Naive thymus-derived CD4-positive, alpha-beta T cell (primary cell): ENCODE results near the gene IMP3. TPM values are rescaled to one million over a fixed set of nuclear protein-coding genes. Genes with fewer than 3 reads are reported as not detected.

Source experiments
- ATAC-seq: fragments of 150-1000 bp; cut with Tn5 transposase; 2 replicates; pipeline ENCODE4 v1.10.0; 2021; ENCODE audit warnings: mild to moderate bottlenecking, moderate library complexity
- CTCF ChIA-PET: fragments of 350-600 bp; sonication (Branson Sonifier 250); formaldehyde crosslinking; loops from one replicate; lab custom pipeline; 2021; ENCODE audit warnings: antibody characterized with exemption; lab: Charles Lee
- POLR2A ChIA-PET: fragments of 350-600 bp; sonication (Branson Sonifier 250); formaldehyde crosslinking; loops from one replicate; lab custom pipeline; 2021; ENCODE audit warnings: antibody characterized with exemption, inconsistent platforms; lab: Charles Lee
- DNase-seq, 9 donors: peaks; one replicate each; pipeline versions ENCODE4 v3.0.0 to v3.0.0-alpha.2; 2020 to 2022; ENCODE audit warnings: mixed read lengths in 1 of 9
- H3K27ac ChIP-seq: one replicate; pipeline ENCODE4 v1.7.0; 2013; ENCODE audit warnings: mild to moderate bottlenecking, low read depth, low read length, moderate library complexity
- H3K27me3 ChIP-seq, 2 donors: one replicate each; pipeline ENCODE4 v1.7.0; 2013; ENCODE audit warnings: low read length in 2 of 2, mild to moderate bottlenecking in 2 of 2, moderate library complexity in 2 of 2; ENCODE audit not compliant: control insufficient read depth in 2 of 2, insufficient read depth in 2 of 2
- H3K36me3 ChIP-seq, 3 experiments: 1 replicate in 2 of 3; 2 replicates in 1 of 3; pipeline ENCODE4 v1.7.0; 2013; ENCODE audit warnings: low read length in 3 of 3, mild to moderate bottlenecking in 3 of 3, moderate library complexity in 1 of 3; ENCODE audit not compliant: insufficient read depth in 3 of 3, control insufficient read depth in 2 of 3
- H3K4me1 ChIP-seq, 2 donors: one replicate each; pipeline ENCODE4 v1.7.0; 2013; ENCODE audit warnings: low read length in 2 of 2, mild to moderate bottlenecking in 2 of 2, moderate library complexity in 1 of 2; ENCODE audit not compliant: control insufficient read depth in 2 of 2, insufficient read depth in 2 of 2
- H3K4me3 ChIP-seq: 2 replicates; pipeline ENCODE4 v1.7.0; 2013; ENCODE audit warnings: mild to moderate bottlenecking, low read length
- H3K9me3 ChIP-seq, 3 experiments: 1 replicate in 2 of 3; 2 replicates in 1 of 3; pipeline ENCODE4 v1.7.0; 2013; ENCODE audit warnings: low read length in 3 of 3; ENCODE audit not compliant: control insufficient read depth in 2 of 3
- H3K27ac Mint-ChIP-seq, 9 donors: one replicate each; pipeline ENCODE4 v1.8.0; 2020 to 2022; ENCODE audit warnings: mixed read lengths in 9 of 9, mild to moderate bottlenecking in 8 of 9, moderate library complexity in 5 of 9, inconsistent platforms in 2 of 9
- H3K27me3 Mint-ChIP-seq, 5 donors: one replicate each; pipeline ENCODE4 v1.8.0; 2021 to 2022; ENCODE audit warnings: mixed read lengths in 5 of 5, mild to moderate bottlenecking in 1 of 5
- H3K36me3 Mint-ChIP-seq, 5 donors: one replicate each; pipeline ENCODE4 v1.8.0; 2020 to 2022; ENCODE audit warnings: mixed read lengths in 5 of 5, mild to moderate bottlenecking in 3 of 5, inconsistent platforms in 1 of 5
- H3K4me1 Mint-ChIP-seq, 7 donors: one replicate each; pipeline ENCODE4 v1.8.0; 2020 to 2022; ENCODE audit warnings: mixed read lengths in 7 of 7, mild to moderate bottlenecking in 3 of 7, inconsistent platforms in 1 of 7
- H3K4me3 Mint-ChIP-seq, 10 donors: one replicate each; pipeline ENCODE4 v1.8.0; 2020 to 2022; ENCODE audit warnings: mild to moderate bottlenecking in 10 of 10, mixed read lengths in 10 of 10, moderate library complexity in 6 of 10, inconsistent platforms in 2 of 10
- H3K9me3 Mint-ChIP-seq, 11 donors: one replicate each; pipeline ENCODE4 v1.8.0; 2020 to 2022; ENCODE audit warnings: mixed read lengths in 11 of 11, mild to moderate bottlenecking in 4 of 11, inconsistent platforms in 1 of 11, moderate library complexity in 1 of 11
- intact Hi-C, 2 donors: fragments of 100-400 bp; cut with micrococcal nuclease; formaldehyde crosslinking; loops; one replicate each; pipeline ENCODE4 v1.15.1; 2023
- polyA plus RNA-seq, 2 donors: library from polyadenylated mRNA; unstranded; fragments of 300-500 nt; fragmentation: Illumina TruSeq; gene quantifications; one replicate each; pipeline ENCODE4 v1.2.3, GENCODE V29; 2021
- total RNA-seq, 6 experiments: library from RNA in 5 of 6; stranded (reverse) in 5 of 6; gene quantifications; 1 replicate in 5 of 6; 2 replicates in 1 of 6; pipeline ENCODE4 v1.2.3 and lab custom pipeline; 2021 to 2026

Gene IMP3
- total and polyA plus RNA-seq, 7 experiments from 2014 or later = 32.3 to 325 (median 97.6) TPM

GRCh38 chr15:75672646-75673425, 32.8 kb upstream of the IMP3 start:
- no peak overlapping the region for H3K27ac ChIP-seq
- Mint-ChIP-seq H3K36me3 (no peaks in the 10 kb centered on the region), H3K4me3 (no peak overlapping the region), H3K27ac (no peak overlapping the region), H3K9me3 (no peaks in the 10 kb centered on the region), H3K27me3 (no peaks in the 10 kb centered on the region), H3K4me1 (no peaks in the 10 kb centered on the region)
- no peaks in the 10 kb centered on the region for H3K27me3 ChIP-seq
- ChIA-PET POLR2A (no interaction called here), CTCF (no interaction called here)
- no peak for DNase-seq
- H3K36me3 ChIP-seq = no peaks in the 10 kb centered on the region
- no peak for ATAC-seq
- H3K4me3 ChIP-seq = no peak overlapping the region
- intact Hi-C loops = no loop called here
- H3K4me1 ChIP-seq = no peaks in the 10 kb centered on the region
- H3K9me3 ChIP-seq = no peaks in the 10 kb centered on the region

GRCh38 chr15:75671730-75672602, 31.9 kb upstream of the IMP3 start:
- ATAC-seq (no peak), DNase-seq (no peak)
- Histone ChIP-seq H3K4me1 (no peaks in the 10 kb centered on the region), H3K4me3 (no peak overlapping the region), H3K27me3 (no peaks in the 10 kb centered on the region), H3K36me3 (no peaks in the 10 kb centered on the region), H3K9me3 (no peaks in the 10 kb centered on the region), H3K27ac (no peak overlapping the region)
- H3K4me3 Mint-ChIP-seq = no peak overlapping the region
- H3K36me3 Mint-ChIP-seq = no peaks in the 10 kb centered on the region
- CTCF ChIA-PET = interaction anchor here (1.1 kb wide), 1 partner anchor 10 kb away, joined by 3 read pairs; no protein-coding TSS in a partner anchor
- intact Hi-C loops = no loop called here
- H3K27me3 Mint-ChIP-seq = no peaks in the 10 kb centered on the region
- POLR2A ChIA-PET = no interaction called here
- H3K4me1 Mint-ChIP-seq = no peaks in the 10 kb centered on the region
- no peaks in the 10 kb centered on the region for H3K9me3 Mint-ChIP-seq
- no peak overlapping the region for H3K27ac Mint-ChIP-seq

GRCh38 chr15:75669879-75670212, 29.8 kb upstream of the IMP3 start:
- Histone ChIP-seq H3K36me3 (no peaks in the 10 kb centered on the region), H3K27me3 (no peaks in the 10 kb centered on the region), H3K27ac (no peak overlapping the region), H3K9me3 (no peaks in the 10 kb centered on the region), H3K4me1 (no peaks in the 10 kb centered on the region), H3K4me3 (no peak overlapping the region)
- no peak overlapping the region for H3K4me3 Mint-ChIP-seq
- no peaks in the 10 kb centered on the region for H3K9me3 Mint-ChIP-seq
- H3K27me3 Mint-ChIP-seq = no peaks in the 10 kb centered on the region
- H3K36me3 Mint-ChIP-seq = no peaks in the 10 kb centered on the region
- ATAC-seq = no peak
- ChIA-PET POLR2A (no interaction called here), CTCF (no interaction called here)
- intact Hi-C loops = no loop called here
- H3K4me1 Mint-ChIP-seq = peaks cover 0 to 4% (median 0%) of the 10 kb centered on the region in 7 donors
- peak overlapping the region in 1 of 9 donors; percentile 49 for H3K27ac Mint-ChIP-seq
- DNase-seq = no peak

- Histone ChIP-seq H3K4me3 (no peak overlapping the region), H3K27me3 (no peaks in the 10 kb centered on the region), H3K36me3 (no peaks in the 10 kb centered on the region), H3K9me3 (no peaks in the 10 kb centered on the region), H3K4me1 (no peaks in the 10 kb centered on the region), H3K27ac (no peak overlapping the region)
- Mint-ChIP-seq H3K36me3 (no peaks in the 10 kb centered on the region), H3K9me3 (no peaks in the 10 kb centered on the region), H3K4me1 (peaks cover 0 to 4% (median 0%) of the 10 kb centered on the region in 7 donors), H3K4me3 (no peak overlapping the region), H3K27ac (no peak overlapping the region), H3K27me3 (no peaks in the 10 kb centered on the region)
- CTCF ChIA-PET = no interaction called here
- POLR2A ChIA-PET = no interaction called here
- DNase-seq = no peak
- intact Hi-C loops = no loop called here
- ATAC-seq = no peak
These were observed 29.3 kb upstream of the IMP3 start for GRCh38 chr15:75669191-75669878.

GRCh38 chr15:75666823-75667501, 26.9 kb upstream of the IMP3 start:
- no peaks in the 10 kb centered on the region for H3K9me3 ChIP-seq
- CTCF ChIA-PET = no interaction called here
- ATAC-seq (peak; percentile 19), DNase-seq (no peak)
- POLR2A ChIA-PET = no interaction called here
- Mint-ChIP-seq H3K4me1 (peaks cover 0 to 4% (median 0%) of the 10 kb centered on the region in 7 donors), H3K4me3 (no peak overlapping the region), H3K36me3 (no peaks in the 10 kb centered on the region), H3K27ac (peak overlapping the region in 1 of 9 donors; percentile 50), H3K27me3 (no peaks in the 10 kb centered on the region), H3K9me3 (no peaks in the 10 kb centered on the region)
- H3K27me3 ChIP-seq = no peaks in the 10 kb centered on the region
- no peaks in the 10 kb centered on the region for H3K4me1 ChIP-seq
- H3K27ac ChIP-seq = no peak overlapping the region
- no peaks in the 10 kb centered on the region for H3K36me3 ChIP-seq
- no peak overlapping the region for H3K4me3 ChIP-seq
- intact Hi-C loops = no loop called here

- Mint-ChIP-seq H3K4me1 (peaks cover 0 to 4% (median 0%) of the 10 kb centered on the region in 7 donors), H3K9me3 (no peaks in the 10 kb centered on the region), H3K27me3 (no peaks in the 10 kb centered on the region), H3K4me3 (peak overlapping the region in 1 of 10 donors; percentile 41), H3K36me3 (no peaks in the 10 kb centered on the region), H3K27ac (no peak overlapping the region)
- DNase-seq (no peak), ATAC-seq (no peak)
- ChIA-PET CTCF (interaction anchor here (0.6 kb wide), 1 partner anchor 29 kb away, joined by 3 read pairs; no protein-coding TSS in a partner anchor), POLR2A (no interaction called here)
- intact Hi-C loops = no loop called here
- H3K27me3 ChIP-seq = no peaks in the 10 kb centered on the region
- no peaks in the 10 kb centered on the region for H3K9me3 ChIP-seq
- no peak overlapping the region for H3K4me3 ChIP-seq
- H3K36me3 ChIP-seq = no peaks in the 10 kb centered on the region
- H3K4me1 ChIP-seq = no peaks in the 10 kb centered on the region
- H3K27ac ChIP-seq = no peak overlapping the region
These were observed 24.0 kb upstream of the IMP3 start for GRCh38 chr15:75663931-75664421.
